ENCODE data around the gene OR10A7. TPM values are rescaled to one million over a fixed set of nuclear protein-coding genes. Genes with fewer than 3 reads are reported as not detected.

OR10A7 gene
- total and polyA plus RNA-seq, 2 experiments from 2014 or later, result not detected

GRCh38 chr12:55226523-55226922 lies 5.7 kb downstream of the OR10A7 start:
- WGBS (ENCODE audit: low lambda C conversion rate, missing lambda C conversion rate), result 64% methylated on average over 1 of the region's 1 CpG

GRCh38 chr12:55227643-55228042 lies 6.8 kb downstream of the OR10A7 start:
- TF ChIP-seq EZH2phosphoT487 (IDR thresholded peaks at IDR 0.05; ENCODE audit: low read depth, severe bottlenecking, unreplicated experiment) (no peak), EZH2 (IDR thresholded peaks at IDR 0.05; ENCODE audit: borderline replicate concordance) (no peak), CTCF (IDR thresholded peaks at IDR 0.05; ENCODE audit: poor library complexity) (no peak)
- no peak overlapping the region for H3K27ac ChIP-seq
- DNase-seq (ENCODE audit: low spot score), result no peak
- no peaks in the 10 kb centered on the region for H4K20me1 ChIP-seq (ENCODE audit: insufficient read depth, poor library complexity, severe bottlenecking)
- H3K9me3 ChIP-seq (ENCODE audit: low read depth), result no peaks in the 10 kb centered on the region
- no peak overlapping the region for H3K4me2 ChIP-seq
- no peaks in the 10 kb centered on the region for H3K36me3 ChIP-seq (replicated peaks; ENCODE audit: insufficient read depth, low read depth)
- no peak overlapping the region for H3K4me3 ChIP-seq
- H2AFZ ChIP-seq, result no peak overlapping the region
- 29% methylated on average over 3 of the region's 3 CpGs for WGBS (ENCODE audit: low lambda C conversion rate, missing lambda C conversion rate)
- no peaks in the 10 kb centered on the region for H3K4me1 ChIP-seq (ENCODE audit: insufficient read depth)
- no peaks in the 10 kb centered on the region for H3K79me2 ChIP-seq
- H3K9me2 ChIP-seq (replicated peaks; ENCODE audit: insufficient read depth), result no peaks in the 10 kb centered on the region
- H3K27me3 ChIP-seq, result no peaks in the 10 kb centered on the region

More at GRCh38 chr12:55226523-55226922, 5.7 kb downstream of the OR10A7 start:
- no peaks in the 10 kb centered on the region for H4K20me1 ChIP-seq (ENCODE audit: insufficient read depth, poor library complexity, severe bottlenecking)
- H2AFZ ChIP-seq, result no peak overlapping the region
- no peaks in the 10 kb centered on the region for H3K27me3 ChIP-seq
- H3K4me1 ChIP-seq (ENCODE audit: insufficient read depth), result no peaks in the 10 kb centered on the region
- H3K9me3 ChIP-seq (ENCODE audit: low read depth), result no peaks in the 10 kb centered on the region
- H3K4me3 ChIP-seq, result no peak overlapping the region
- no peak for DNase-seq (ENCODE audit: low spot score)
- no peak overlapping the region for H3K4me2 ChIP-seq
- no peaks in the 10 kb centered on the region for H3K79me2 ChIP-seq
- no peak overlapping the region for H3K27ac ChIP-seq
- no peaks in the 10 kb centered on the region for H3K9me2 ChIP-seq (replicated peaks; ENCODE audit: insufficient read depth)
- TF ChIP-seq EZH2 (IDR thresholded peaks at IDR 0.05; ENCODE audit: borderline replicate concordance) (no peak), CTCF (IDR thresholded peaks at IDR 0.05; ENCODE audit: poor library complexity) (no peak), EZH2phosphoT487 (IDR thresholded peaks at IDR 0.05; ENCODE audit: low read depth, severe bottlenecking, unreplicated experiment) (no peak)
- no peaks in the 10 kb centered on the region for H3K36me3 ChIP-seq (replicated peaks; ENCODE audit: insufficient read depth, low read depth)

GRCh38 chr12:55244309-55244708 lies 23.5 kb downstream of the OR10A7 start, which contains the start of gene OR6C74:
Gene OR6C74, plus strand, starts transcription at chr12:55244609. Its CDS starts 2,679 bp downstream, at chr12:55247288.
- Histone ChIP-seq H3K27ac (no peak within 1 kb of the TSS), H3K9me3 (ENCODE audit: low read depth) (no peaks in the 10 kb centered on the region), H3K27me3 (no peaks in the 10 kb centered on the region), H3K9me2 (replicated peaks; ENCODE audit: insufficient read depth) (no peaks in the 10 kb centered on the region), H3K79me2 (no peaks in the 10 kb centered on the region), H2AFZ (no peak within 1 kb of the TSS), H3K4me1 (ENCODE audit: insufficient read depth) (no peaks in the 10 kb centered on the region), H3K4me2 (no peak within 1 kb of the TSS), H3K4me3 (no peak within 1 kb of the TSS), H3K36me3 (replicated peaks; ENCODE audit: insufficient read depth, low read depth) (no peaks in the 10 kb centered on the region), H4K20me1 (ENCODE audit: insufficient read depth, poor library complexity, severe bottlenecking) (no peaks in the 10 kb centered on the region)
- WGBS (ENCODE audit: low lambda C conversion rate, missing lambda C conversion rate), result 89% methylated on average over 3 of the region's 3 CpGs
- no peak for DNase-seq (ENCODE audit: low spot score)
- TF ChIP-seq EZH2phosphoT487 (IDR thresholded peaks at IDR 0.05; ENCODE audit: low read depth, severe bottlenecking, unreplicated experiment) (no peak), CTCF (IDR thresholded peaks at IDR 0.05; ENCODE audit: poor library complexity) (no peak), EZH2 (IDR thresholded peaks at IDR 0.05; ENCODE audit: borderline replicate concordance) (no peak)

GRCh38 chr12:55246159-55246558 lies 25.3 kb downstream of the OR10A7 start:
- no peak for TF ChIP-seq EZH2 (IDR thresholded peaks at IDR 0.05; ENCODE audit: borderline replicate concordance)
- no peak for TF ChIP-seq EZH2phosphoT487 (IDR thresholded peaks at IDR 0.05; ENCODE audit: low read depth, severe bottlenecking, unreplicated experiment)
- TF ChIP-seq CTCF (IDR thresholded peaks at IDR 0.05; ENCODE audit: poor library complexity), result no peak
- H3K79me2 ChIP-seq, result no peaks in the 10 kb centered on the region
- H3K9me3 ChIP-seq (ENCODE audit: low read depth), result no peaks in the 10 kb centered on the region
- H2AFZ ChIP-seq, result no peak overlapping the region
- no peaks in the 10 kb centered on the region for H3K9me2 ChIP-seq (replicated peaks; ENCODE audit: insufficient read depth)
- no peak for DNase-seq (ENCODE audit: low spot score)
- no peak overlapping the region for H3K4me3 ChIP-seq
- 85% methylated on average over 1 of the region's 1 CpG for WGBS (ENCODE audit: low lambda C conversion rate, missing lambda C conversion rate)
- H3K4me2 ChIP-seq, result no peak overlapping the region
- H3K4me1 ChIP-seq (ENCODE audit: insufficient read depth), result no peaks in the 10 kb centered on the region
- no peaks in the 10 kb centered on the region for H4K20me1 ChIP-seq (ENCODE audit: insufficient read depth, poor library complexity, severe bottlenecking)
- no peaks in the 10 kb centered on the region for H3K27me3 ChIP-seq
- no peak overlapping the region for H3K27ac ChIP-seq
- H3K36me3 ChIP-seq (replicated peaks; ENCODE audit: insufficient read depth, low read depth), result no peaks in the 10 kb centered on the region

Measured in hepatocyte (in vitro differentiated cells).